Esophagus muscularis mucosa (tissue), 4 donors: ENCODE results near the gene RAB11FIP5. TPM values are rescaled to one million over a fixed set of nuclear protein-coding genes. Genes with fewer than 3 reads are reported as not detected.
A peak's percentile ranks its signal among the peaks of the same experiment; 100 is the strongest.

Experiments used
- DNase-seq: peaks from one replicate; pipeline ENCODE4 v3.0.0-alpha.2; 2017; ENCODE audit errors: extremely low spot score
- H3K27ac ChIP-seq, 4 donors: fragments of 200-600 bp; sonication (generic); replicated peaks in 1 of 4; 1 replicate in 3 of 4; 2 replicates in 1 of 4; pipeline ENCODE4 v1.5.1; 2016 to 2019; ENCODE audit warnings: mild to moderate bottlenecking in 1 of 4
- H3K27me3 ChIP-seq, 4 donors: fragments of 200-600 bp; sonication (generic); one replicate each; pipeline versions ENCODE4 v1.5.1 to v1.6.0; 2016 to 2019
- H3K36me3 ChIP-seq, 4 donors: fragments of 200-600 bp; sonication (generic); one replicate each; pipeline ENCODE4 v1.5.1; 2016 to 2019
- H3K4me1 ChIP-seq, 4 donors: fragments of 200-600 bp; sonication (generic); one replicate each; pipeline ENCODE4 v1.5.1; 2016 to 2019
- H3K4me3 ChIP-seq, 4 donors: fragments of 200-600 bp; sonication (generic); 1 replicate in 2 of 4; 2 replicates in 2 of 4; pipeline ENCODE4 v1.5.1; 2016 to 2019; ENCODE audit warnings: mild to moderate bottlenecking in 4 of 4, moderate library complexity in 1 of 4
- H3K9me3 ChIP-seq, 4 donors: fragments of 200-600 bp; sonication (generic); 1 replicate in 3 of 4; 2 replicates in 1 of 4; pipeline ENCODE4 v1.5.1; 2016 to 2019
- EP300 ChIP-seq: sonication (generic); formaldehyde crosslinking; IDR thresholded peaks from one replicate; pipeline ENCODE4 v1.6.1; 2017; ENCODE audit warnings: antibody characterized with exemption
- POLR2A ChIP-seq: fragments of 450-650 bp; IDR thresholded peaks from one replicate; pipeline ENCODE4 v1.6.1; 2017; ENCODE audit warnings: antibody characterized with exemption, moderate library complexity, mild to moderate bottlenecking, low read depth
- POLR2AphosphoS5 ChIP-seq, 2 donors: sonication (generic); formaldehyde crosslinking; IDR thresholded peaks; one replicate each; pipeline ENCODE4 v1.6.1; 2017; ENCODE audit warnings: antibody characterized with exemption in 2 of 2
- WGBS: methylation state at CpG from one replicate; pipeline ENCODE4 v1.1.5; 2018; 5-methylcytosine and 5-hydroxymethylcytosine counted together
- intact Hi-C: fragments of 100-400 bp; cut with DNase I; formaldehyde crosslinking; loops from one replicate; pipeline ENCODE4 v1.15.1; 2023
- total RNA-seq, 4 donors: library from RNA; depleted of rRNA; stranded (reverse); fragments of >200 nt; gene quantifications; one replicate each; pipeline versions ENCODE4 v1.1.0 to v1.2.1, GENCODE V29; 2016
- TF ChIP-seq, protein P1 (sequence below), 3 experiments: fragments of 200-600 bp in 2 of 3; fragments of 450-650 bp in 1 of 3; sonication (generic) in 2 of 3; IDR thresholded peaks; one replicate each; pipeline ENCODE4 v1.5.1; 2017 to 2019; ENCODE audit warnings: antibody characterized with exemption in 3 of 3, mild to moderate bottlenecking in 2 of 3, moderate library complexity in 1 of 3

RAB11FIP5 gene
- total RNA-seq, 4 donors from 2014 or later: 17.0 to 46.4 (median 38.4) TPM

DNA sequence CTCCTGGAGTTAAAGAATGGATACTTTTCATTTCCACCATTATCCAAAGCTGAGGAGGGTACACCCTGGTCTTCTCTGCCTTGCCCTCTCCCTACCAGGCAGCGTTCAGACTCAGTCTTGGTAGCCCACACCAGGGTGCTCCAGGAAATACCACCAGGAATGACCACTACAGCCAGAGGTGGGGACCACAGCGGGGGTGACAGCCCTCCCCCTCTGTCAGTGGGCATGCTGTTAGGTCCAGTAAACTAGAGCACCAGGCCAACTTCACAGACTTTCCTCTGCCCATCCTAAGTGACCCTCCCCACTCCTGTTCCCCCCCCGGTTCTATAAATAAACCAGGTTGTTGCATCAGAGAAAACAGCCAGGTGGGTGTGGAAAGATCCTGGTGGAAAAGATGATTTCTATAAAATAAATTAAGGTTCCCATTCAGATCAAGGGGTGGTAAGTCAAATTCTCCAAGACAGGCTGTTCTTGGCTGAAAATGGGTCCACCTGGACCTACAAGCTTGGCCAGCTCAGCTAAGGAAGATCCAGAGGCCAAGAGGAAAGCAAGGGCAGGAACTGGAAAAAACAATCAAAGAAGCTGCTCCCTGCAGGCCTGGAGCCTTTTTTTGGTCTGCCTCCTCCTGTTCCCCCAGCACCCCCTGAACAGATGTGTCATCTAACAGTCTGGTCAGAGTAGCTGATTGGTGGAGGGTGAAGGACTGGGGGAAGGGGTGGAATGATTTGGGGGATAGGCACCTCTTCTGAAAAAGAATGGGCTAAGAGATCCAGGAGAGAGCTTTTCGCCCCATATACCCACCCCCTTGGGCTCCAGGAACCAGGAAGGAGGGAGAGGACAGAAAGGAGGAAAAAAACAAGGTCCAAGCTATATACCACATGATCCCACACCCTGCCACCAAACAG, 2.3 kb downstream of the RAB11FIP5 start:
- 87% methylated on average over 2 of the region's 4 CpGs for WGBS
- Histone ChIP-seq H3K4me3 (peak overlapping the region in 3 of 4 donors; percentile 73 to 97 (median 82)), H3K9me3 (no peaks in the 10 kb centered on the region), H3K27ac (peak overlapping the region; percentile 93 to 97 (median 96)), H3K4me1 (peaks cover 34 to 73% (median 60%) of the 10 kb centered on the region in 4 donors), H3K27me3 (peaks cover 0 to 3% (median 0%) of the 10 kb centered on the region in 4 donors), H3K36me3 (no peaks in the 10 kb centered on the region)
- DNase-seq: no peak
- intact Hi-C loops: no loop called here
- TF ChIP-seq EP300 (no peak), POLR2A (no peak), POLR2AphosphoS5 (IDR thresholded peaks at IDR 0.05) (no peak)
- TF ChIP-seq, protein P1, sequence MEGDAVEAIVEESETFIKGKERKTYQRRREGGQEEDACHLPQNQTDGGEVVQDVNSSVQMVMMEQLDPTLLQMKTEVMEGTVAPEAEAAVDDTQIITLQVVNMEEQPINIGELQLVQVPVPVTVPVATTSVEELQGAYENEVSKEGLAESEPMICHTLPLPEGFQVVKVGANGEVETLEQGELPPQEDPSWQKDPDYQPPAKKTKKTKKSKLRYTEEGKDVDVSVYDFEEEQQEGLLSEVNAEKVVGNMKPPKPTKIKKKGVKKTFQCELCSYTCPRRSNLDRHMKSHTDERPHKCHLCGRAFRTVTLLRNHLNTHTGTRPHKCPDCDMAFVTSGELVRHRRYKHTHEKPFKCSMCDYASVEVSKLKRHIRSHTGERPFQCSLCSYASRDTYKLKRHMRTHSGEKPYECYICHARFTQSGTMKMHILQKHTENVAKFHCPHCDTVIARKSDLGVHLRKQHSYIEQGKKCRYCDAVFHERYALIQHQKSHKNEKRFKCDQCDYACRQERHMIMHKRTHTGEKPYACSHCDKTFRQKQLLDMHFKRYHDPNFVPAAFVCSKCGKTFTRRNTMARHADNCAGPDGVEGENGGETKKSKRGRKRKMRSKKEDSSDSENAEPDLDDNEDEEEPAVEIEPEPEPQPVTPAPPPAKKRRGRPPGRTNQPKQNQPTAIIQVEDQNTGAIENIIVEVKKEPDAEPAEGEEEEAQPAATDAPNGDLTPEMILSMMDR (IDR thresholded peaks at IDR 0.05): no peak

DNA sequence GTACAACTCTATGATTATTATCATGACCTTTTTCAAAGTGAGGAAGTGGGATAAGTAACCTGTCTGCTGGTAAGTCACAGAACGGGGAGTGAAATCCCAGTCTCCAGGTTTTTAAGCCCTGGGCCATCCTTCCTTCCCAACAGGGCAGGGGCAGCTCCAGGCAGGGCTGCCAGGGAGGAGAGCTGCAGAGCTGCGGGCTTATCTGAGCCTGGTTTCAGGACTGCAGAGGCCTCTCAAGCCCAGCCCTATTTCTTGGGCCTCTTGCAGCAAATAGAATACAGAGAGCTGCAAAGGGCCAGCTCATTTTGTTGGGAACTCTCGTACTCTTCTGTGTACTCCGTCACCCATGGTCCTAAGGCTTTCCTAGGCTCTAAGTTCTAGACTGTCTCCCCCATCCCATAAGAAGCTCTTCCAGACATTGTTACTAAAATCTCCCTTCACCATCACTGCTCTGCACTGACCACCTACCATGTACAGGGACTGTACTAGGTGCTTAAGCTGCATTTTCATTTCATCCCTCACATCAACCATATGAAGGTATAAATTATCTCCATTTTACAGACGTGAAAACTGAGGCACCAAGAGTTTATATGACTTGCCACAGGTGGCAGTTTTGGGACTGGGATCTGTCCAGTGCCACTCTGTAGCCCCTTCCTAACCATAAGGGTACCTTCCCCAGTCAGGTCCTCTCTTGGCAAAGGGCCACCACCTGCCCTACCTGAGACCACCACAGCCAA, 3.1 kb downstream of the RAB11FIP5 start:
- intact Hi-C loops: no loop called here
- DNase-seq: no peak
- 83% methylated on average over 4 of the region's 5 CpGs for WGBS
- TF ChIP-seq POLR2AphosphoS5 (IDR thresholded peaks at IDR 0.05) (no peak), POLR2A (no peak), EP300 (no peak)
- TF ChIP-seq, protein P1 (IDR thresholded peaks at IDR 0.05): no peak
- Histone ChIP-seq H3K27me3 (peaks cover 0 to 3% (median 0%) of the 10 kb centered on the region in 4 donors), H3K4me1 (peaks cover 38 to 77% (median 62%) of the 10 kb centered on the region in 4 donors), H3K4me3 (no peak overlapping the region), H3K27ac (no peak overlapping the region), H3K9me3 (no peaks in the 10 kb centered on the region), H3K36me3 (peaks cover 0 to 3% (median 0%) of the 10 kb centered on the region in 4 donors)

GRCh38 chr2:73107211-73107926, 5.4 kb downstream of the RAB11FIP5 start:
- no peaks in the 10 kb centered on the region for H3K27me3 ChIP-seq
- no peak overlapping the region for H3K4me3 ChIP-seq
- intact Hi-C loops: no loop called here
- TF ChIP-seq POLR2AphosphoS5 (IDR thresholded peaks at IDR 0.05) (no peak), POLR2A (no peak), EP300 (no peak)
- TF ChIP-seq, protein P1 (IDR thresholded peaks at IDR 0.05): no peak
- H3K36me3 ChIP-seq: peaks cover 0 to 3% (median 0%) of the 10 kb centered on the region in 4 donors
- H3K4me1 ChIP-seq: peaks cover 48 to 85% (median 73%) of the 10 kb centered on the region in 4 donors
- no peaks in the 10 kb centered on the region for H3K9me3 ChIP-seq
- H3K27ac ChIP-seq: peak overlapping the region in 1 of 4 donors; percentile 40
- DNase-seq: no peak
- 56% methylated on average over 8 of the region's 12 CpGs for WGBS

DNA sequence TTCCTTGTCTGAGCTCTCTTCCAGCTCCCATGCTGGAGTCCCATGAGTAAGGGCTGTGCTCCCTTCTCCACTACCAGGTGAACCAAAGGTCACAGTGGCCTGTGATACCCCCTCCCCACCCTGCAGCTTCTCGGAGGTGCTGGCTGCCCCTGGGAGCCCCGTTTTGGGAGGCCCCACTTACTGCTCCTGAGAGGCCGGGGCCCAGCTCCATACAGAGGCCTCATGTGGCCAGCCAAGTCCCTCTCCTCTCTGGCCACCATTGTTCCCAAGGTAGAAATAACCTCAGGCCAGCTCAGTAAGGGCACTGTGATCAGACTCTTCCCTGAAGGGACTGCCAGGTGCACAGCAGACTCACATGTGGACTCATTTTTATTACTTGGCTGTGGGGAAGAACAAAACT, 6.0 kb downstream of the RAB11FIP5 start:
- DNase-seq: no peak
- H3K4me3 ChIP-seq: no peak overlapping the region
- H3K27ac ChIP-seq: no peak overlapping the region
- WGBS: 90% methylated on average over 2 of the region's 3 CpGs
- peaks cover 49 to 84% (median 74%) of the 10 kb centered on the region in 4 donors for H3K4me1 ChIP-seq
- no peaks in the 10 kb centered on the region for H3K27me3 ChIP-seq
- H3K36me3 ChIP-seq: peaks cover 0 to 3% (median 0%) of the 10 kb centered on the region in 4 donors
- TF ChIP-seq POLR2AphosphoS5 (IDR thresholded peaks at IDR 0.05): no peak
- no peak for TF ChIP-seq EP300
- TF ChIP-seq, protein P1 (IDR thresholded peaks at IDR 0.05): no peak
- TF ChIP-seq POLR2A: no peak
- intact Hi-C loops: no loop called here
- no peaks in the 10 kb centered on the region for H3K9me3 ChIP-seq
